HuH-7 (cell line): Measurements from ENCODE around the gene TOB2.

Experiments used
- DNase-seq: peaks from one replicate; pipeline ENCODE4 v3.0.0; 2011; ENCODE audit warnings: low spot score

TOB2 gene, protein sequence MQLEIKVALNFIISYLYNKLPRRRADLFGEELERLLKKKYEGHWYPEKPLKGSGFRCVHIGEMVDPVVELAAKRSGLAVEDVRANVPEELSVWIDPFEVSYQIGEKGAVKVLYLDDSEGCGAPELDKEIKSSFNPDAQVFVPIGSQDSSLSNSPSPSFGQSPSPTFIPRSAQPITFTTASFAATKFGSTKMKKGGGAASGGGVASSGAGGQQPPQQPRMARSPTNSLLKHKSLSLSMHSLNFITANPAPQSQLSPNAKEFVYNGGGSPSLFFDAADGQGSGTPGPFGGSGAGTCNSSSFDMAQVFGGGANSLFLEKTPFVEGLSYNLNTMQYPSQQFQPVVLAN

DNA sequence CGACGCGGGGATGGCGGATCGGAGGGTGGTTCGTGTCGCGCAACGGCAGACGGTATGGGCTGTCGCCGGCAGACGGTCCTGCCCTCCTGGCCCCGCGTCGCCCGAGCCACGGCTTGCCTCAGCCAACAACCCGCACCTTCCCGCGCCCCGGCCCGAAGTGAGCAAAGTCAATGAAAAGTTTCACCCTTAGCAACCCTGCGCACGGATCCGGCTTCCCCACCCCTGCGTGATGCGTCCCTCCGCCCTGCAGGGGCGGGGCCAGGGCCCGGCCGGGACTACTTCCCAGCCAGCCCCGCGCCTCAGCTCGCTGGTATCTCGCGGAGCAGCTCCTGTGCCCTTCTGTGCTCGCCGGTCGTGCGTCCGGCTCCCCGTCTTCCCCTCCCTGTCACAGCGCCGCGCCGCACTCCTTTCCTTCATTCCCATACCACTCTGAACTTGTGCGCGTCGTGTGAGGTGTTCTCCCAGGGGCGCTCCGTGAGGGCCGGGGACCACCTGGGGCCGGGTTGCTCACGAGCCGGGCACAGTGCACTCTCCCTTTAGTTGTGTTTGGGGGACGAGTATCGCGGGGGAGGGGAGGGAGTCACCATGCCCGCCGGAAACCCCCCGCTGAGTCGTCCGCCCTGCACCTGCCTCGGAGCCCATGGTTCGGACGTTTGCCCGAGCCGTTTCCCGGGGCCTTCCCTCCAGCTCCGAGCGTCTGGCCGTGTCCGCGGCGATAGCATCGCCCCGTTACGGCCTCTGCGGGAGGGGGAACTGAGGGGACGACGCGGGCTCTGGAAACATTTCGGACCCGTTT is at the start of gene TOB2:
Gene TOB2, minus strand, starts transcription at position 163 of the 796 bp plus-strand sequence. CDS start 9,456 bp downstream, outside the sequence.
- DNase-seq = peak; percentile 84

GRCh38 chr22:41491374-41492100 is 44.9 kb upstream of the TOB2 start:
- no peak for DNase-seq

- no peak for DNase-seq
Observed at GRCh38 chr22:41488596-41489385, 42.2 kb upstream of the TOB2 start.

DNA sequence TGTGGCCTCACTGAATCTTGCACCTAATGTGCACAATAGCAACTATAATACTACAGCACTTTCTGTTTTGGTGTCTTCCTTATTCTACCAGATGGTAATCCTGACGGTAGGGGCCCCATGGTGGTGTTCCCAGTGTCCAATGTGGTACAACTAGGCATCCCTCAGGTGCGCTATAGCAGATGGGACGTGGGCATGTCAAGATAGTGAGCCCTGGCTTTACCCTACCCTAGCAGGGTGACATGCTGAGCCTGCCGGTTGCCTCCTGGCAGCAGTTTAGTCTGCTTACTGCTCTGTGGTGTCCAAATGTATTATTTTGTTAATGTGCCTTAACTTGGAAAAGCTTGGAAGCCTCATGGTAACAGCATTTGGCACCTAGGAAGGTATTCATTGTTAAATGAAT is 41.5 kb upstream of the TOB2 start:
- no peak for DNase-seq

DNA sequence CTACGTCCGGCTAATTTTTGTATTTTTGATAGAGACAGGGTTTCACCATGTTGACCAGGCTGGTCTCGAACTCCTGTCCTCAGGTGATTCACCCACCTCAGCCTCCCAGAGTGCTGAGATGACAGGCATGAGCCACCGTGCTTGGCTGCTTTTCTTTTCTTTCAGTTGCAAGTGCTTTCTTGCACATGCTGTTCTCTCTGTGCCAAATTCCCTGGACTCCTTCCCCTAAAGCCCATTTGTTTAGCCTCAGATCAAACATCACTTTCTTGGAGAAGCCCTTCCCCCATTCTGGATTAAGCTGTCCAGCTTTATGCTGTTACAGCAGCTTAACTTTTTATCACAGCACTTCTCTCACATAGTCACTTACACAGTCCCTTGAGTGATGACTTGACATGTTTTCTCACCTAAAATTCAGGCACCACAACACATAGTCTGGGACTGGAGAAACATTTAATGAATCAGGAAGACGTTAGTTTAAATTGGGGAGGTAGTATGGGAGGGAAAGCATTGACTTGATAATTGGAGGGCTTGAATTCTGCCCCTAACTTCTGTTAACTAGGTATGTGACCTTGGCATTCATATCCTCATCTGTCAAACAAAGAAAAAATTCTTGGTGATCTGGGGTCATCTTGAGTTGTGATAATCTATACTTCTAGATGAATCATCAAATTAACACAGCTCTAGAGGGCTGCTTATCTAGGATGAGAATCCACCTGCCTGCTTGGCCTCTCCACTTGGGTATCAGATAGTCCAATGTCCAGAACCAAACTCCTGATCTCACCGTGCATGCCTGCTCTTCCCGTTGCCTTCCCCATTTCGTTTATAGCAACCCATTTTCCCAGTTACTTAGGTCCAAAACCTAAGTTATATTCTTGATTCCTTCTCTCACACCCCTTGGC is 40.7 kb upstream of the TOB2 start:
- DNase-seq = no peak

GRCh38 chr22:41485033-41485432 is 38.4 kb upstream of the TOB2 start:
- no peak for DNase-seq

- DNase-seq = no peak
Observed at GRCh38 chr22:41482319-41482935, 35.8 kb upstream of the TOB2 start.

DNA sequence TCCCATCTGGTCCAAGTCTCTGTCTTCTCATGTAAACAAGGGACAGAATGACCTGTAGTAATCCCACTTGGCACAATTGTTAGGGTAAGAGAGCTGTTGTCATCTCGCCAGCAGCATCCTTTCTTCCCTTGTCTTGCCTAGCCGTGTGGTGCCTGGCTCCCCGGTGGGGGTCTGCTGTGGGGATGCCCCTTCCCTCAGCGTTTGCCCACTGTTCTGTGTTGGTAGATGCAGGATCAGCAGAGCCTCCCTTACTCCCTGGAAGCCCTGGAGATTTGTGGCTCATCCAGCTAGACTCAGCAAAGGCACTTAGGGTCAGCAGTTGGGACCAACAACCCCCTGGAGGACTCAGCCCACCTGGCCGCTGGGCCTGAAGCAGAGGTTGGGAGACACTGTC is 35.3 kb upstream of the TOB2 start:
- no peak for DNase-seq

DNA sequence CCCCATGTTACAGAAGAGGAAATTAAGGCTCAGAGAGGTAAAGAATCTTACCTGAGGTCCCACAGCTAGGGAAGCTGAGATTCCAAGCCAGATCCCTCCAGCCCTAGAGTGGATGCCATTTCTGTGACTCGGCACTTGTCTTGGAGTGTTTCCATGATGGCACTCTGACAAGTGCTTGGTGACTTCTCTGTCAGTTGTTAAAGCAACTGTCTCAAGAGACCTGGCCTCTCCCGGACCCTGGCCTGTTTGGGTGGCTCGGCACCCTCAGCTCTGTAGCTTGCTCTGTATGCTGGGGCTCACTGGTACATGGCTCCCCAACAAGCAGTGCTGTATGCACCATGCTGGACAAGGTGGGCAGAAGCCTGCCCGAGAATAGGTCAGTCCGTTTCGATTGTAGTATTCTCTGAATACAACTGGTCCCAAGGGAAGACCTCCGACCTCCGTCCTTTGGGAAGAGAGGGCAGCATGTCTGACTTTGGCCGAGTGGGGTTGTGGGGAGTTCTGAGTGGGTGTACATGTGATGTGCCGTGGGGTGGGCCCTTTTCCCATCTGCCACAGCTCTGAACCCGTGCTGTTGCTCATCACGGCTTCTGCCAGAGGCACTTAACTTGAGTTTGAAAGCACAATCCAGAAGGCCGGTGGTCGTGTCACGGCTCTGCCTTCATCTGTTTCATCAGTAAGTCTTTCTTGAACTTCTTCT is 34.7 kb upstream of the TOB2 start:
- DNase-seq = no peak

- no peak for DNase-seq
Observed at GRCh38 chr22:41480397-41480735, 33.8 kb upstream of the TOB2 start.

DNA sequence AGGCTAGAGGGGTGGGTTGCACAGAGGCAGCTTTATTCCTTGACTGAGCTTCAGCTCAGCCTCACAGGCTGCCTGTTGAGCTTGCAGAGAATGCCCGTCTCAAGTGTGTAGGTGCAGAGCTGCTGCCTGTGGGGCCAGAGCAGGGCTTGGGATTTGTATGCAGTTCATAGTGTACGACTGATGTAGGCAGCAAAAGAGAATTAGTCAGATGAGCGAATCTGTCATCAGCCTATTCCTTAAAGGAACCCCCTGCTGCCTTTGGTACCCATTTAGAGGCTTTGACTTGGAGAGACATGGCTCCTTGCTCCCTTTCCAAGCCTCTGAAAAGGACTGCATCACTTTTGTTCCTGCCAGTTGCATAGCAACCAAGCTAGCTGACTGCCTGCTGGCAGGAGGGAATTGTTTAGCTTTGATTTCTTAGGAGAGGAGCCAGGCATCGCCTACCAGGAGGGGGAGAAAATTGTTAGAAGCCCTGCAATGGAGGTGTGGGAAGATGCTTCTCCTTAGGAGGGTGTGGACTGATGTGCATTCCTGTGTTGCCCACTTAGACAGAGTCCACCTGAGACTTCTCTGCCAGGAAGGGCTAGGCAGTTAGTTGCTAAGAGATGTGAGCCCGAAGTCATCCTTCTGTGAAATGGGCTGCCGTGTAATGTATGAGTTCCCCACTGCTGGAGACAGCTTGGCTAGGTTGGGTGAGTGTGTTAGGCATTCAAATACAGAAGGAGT is 33.2 kb upstream of the TOB2 start:
- no peak for DNase-seq

- DNase-seq = no peak
Observed at GRCh38 chr22:41478891-41479521, 32.4 kb upstream of the TOB2 start.

DNA sequence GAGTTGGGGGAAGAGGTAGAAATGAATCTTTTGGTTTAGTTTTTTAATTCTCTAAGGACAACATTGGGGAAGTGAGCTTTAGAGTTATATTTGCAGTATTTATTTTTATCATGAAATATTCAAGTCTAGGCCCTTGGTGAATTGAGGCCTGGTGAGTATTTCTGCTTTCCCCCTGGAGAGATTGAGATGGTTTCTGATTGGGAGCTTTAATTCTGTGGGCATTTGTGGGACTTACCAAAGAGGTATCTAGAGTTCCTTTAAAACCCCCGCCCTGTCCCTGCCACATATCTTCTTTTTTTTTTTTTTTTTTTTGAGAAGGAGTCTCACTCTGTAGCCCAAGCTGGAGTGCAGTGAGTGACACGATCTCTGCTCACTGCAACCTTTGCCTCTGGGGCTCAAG is 31.9 kb upstream of the TOB2 start:
- DNase-seq = no peak

- DNase-seq = no peak
Observed at GRCh38 chr22:41474872-41475451, 28.4 kb upstream of the TOB2 start.

- no peak for DNase-seq
Observed at GRCh38 chr22:41471568-41471967, 25.0 kb upstream of the TOB2 start.

DNA sequence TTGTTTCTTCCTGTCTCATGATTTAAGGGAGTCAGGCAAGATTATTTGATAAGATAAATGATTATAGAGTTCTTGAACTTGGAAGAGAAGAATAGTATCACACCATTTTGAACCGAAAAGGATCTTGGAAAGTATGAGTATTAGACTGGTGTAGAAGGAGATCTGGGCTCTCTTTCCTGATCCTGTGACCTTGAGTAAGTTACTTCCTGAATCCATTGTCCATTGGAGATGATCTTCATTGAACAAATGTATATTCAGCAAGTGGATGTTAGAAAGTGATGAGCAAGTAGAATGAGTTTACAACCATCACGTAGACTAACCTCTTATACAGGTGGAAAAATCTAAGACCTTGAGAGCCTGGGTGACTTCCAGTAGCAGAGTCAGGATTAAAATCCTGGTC is 24.3 kb upstream of the TOB2 start:
- no peak for DNase-seq

GRCh38 chr22:41469218-41469851 is 22.7 kb upstream of the TOB2 start:
- DNase-seq = no peak
